ENCODE results near the gene YAE1.

Gene YAE1

GRCh38 chr7:39565538-39565937 lies 666 bp upstream of the YAE1 start:
- TF ChIP-seq MAX (IDR thresholded peaks at IDR 0.05) (no peak), EP300 (IDR thresholded peaks at IDR 0.05; ENCODE audit: borderline replicate concordance) (no peak), REST (IDR thresholded peaks at IDR 0.05; ENCODE audit: low read depth) (no peak), EGR1 (IDR thresholded peaks at IDR 0.05) (no peak), CEBPB (IDR thresholded peaks at IDR 0.05) (no peak), TCF12 (IDR thresholded peaks at IDR 0.05; ENCODE audit: low read depth) (no peak), CREB1 (IDR thresholded peaks at IDR 0.05; ENCODE audit: low read depth) (no peak), TAF1 (IDR thresholded peaks at IDR 0.05; ENCODE audit: low read depth) (no peak), NFIC (IDR thresholded peaks at IDR 0.05) (no peak), ZBTB7A (IDR thresholded peaks at IDR 0.05; ENCODE audit: low read depth) (no peak), YY1 (IDR thresholded peaks at IDR 0.05; ENCODE audit: low read depth) (no peak), TEAD4 (IDR thresholded peaks at IDR 0.05) (no peak), FOXM1 (IDR thresholded peaks at IDR 0.05; ENCODE audit: borderline replicate concordance, low read depth) (no peak), USF1 (IDR thresholded peaks at IDR 0.05) (no peak), RAD21 (IDR thresholded peaks at IDR 0.05; ENCODE audit: low read depth) (no peak)

GRCh38 chr7:39567294-39567693 lies 1.1 kb downstream of the YAE1 start:
- no peak for TF ChIP-seq MAX (IDR thresholded peaks at IDR 0.05)
- TF ChIP-seq RAD21 (IDR thresholded peaks at IDR 0.05; ENCODE audit: low read depth): no peak
- TF ChIP-seq CREB1 (IDR thresholded peaks at IDR 0.05; ENCODE audit: low read depth): no peak
- TF ChIP-seq REST (IDR thresholded peaks at IDR 0.05; ENCODE audit: low read depth): no peak
- no peak for TF ChIP-seq CEBPB (IDR thresholded peaks at IDR 0.05)
- TF ChIP-seq FOXM1 (IDR thresholded peaks at IDR 0.05; ENCODE audit: borderline replicate concordance, low read depth): no peak
- no peak for TF ChIP-seq TAF1 (IDR thresholded peaks at IDR 0.05; ENCODE audit: low read depth)
- TF ChIP-seq NFIC (IDR thresholded peaks at IDR 0.05): no peak
- TF ChIP-seq TCF12 (IDR thresholded peaks at IDR 0.05; ENCODE audit: low read depth): no peak
- no peak for TF ChIP-seq USF1 (IDR thresholded peaks at IDR 0.05)
- TF ChIP-seq ZBTB7A (IDR thresholded peaks at IDR 0.05; ENCODE audit: low read depth): no peak
- no peak for TF ChIP-seq YY1 (IDR thresholded peaks at IDR 0.05; ENCODE audit: low read depth)

GRCh38 chr7:39574673-39575349 lies 8.6 kb downstream of the YAE1 start:
- no peak for TF ChIP-seq TAF1 (IDR thresholded peaks at IDR 0.05; ENCODE audit: low read depth)
- TF ChIP-seq USF1 (IDR thresholded peaks at IDR 0.05): no peak
- TF ChIP-seq ZBTB7A (IDR thresholded peaks at IDR 0.05; ENCODE audit: low read depth): no peak

GRCh38 chr7:39577229-39577874 lies 11.1 kb downstream of the YAE1 start:
- TF ChIP-seq RAD21 (IDR thresholded peaks at IDR 0.05; ENCODE audit: low read depth): no peak

GRCh38 chr7:39580149-39580874 lies 14.1 kb downstream of the YAE1 start:
- no peak for TF ChIP-seq REST (IDR thresholded peaks at IDR 0.05; ENCODE audit: low read depth)
- no peak for TF ChIP-seq YY1 (IDR thresholded peaks at IDR 0.05; ENCODE audit: low read depth)
- no peak for TF ChIP-seq FOXM1 (IDR thresholded peaks at IDR 0.05; ENCODE audit: borderline replicate concordance, low read depth)
- no peak for TF ChIP-seq NFIC (IDR thresholded peaks at IDR 0.05)
- TF ChIP-seq MAX (IDR thresholded peaks at IDR 0.05): peak; percentile 90
- TF ChIP-seq USF1 (IDR thresholded peaks at IDR 0.05): 0 out of 2 replicates have a peak, but pooled peaks have one; percentile 14
- peak; percentile 95 for TF ChIP-seq RAD21 (IDR thresholded peaks at IDR 0.05; ENCODE audit: low read depth)
